SK-N-SH (cell line): Measurements from ENCODE around the gene AKTIP.

Experiments used
- FOXJ3 ChIP-seq: sonication (generic); formaldehyde crosslinking; IDR thresholded peaks from 2 replicates; pipeline ENCODE4 v1.5.1; 2020; ENCODE audit warnings: mild to moderate bottlenecking, missing genetic modification reagents
- RAD21 ChIP-seq: IDR thresholded peaks from 2 replicates; pipeline ENCODE4 v1.6.1; 2012; ENCODE audit warnings: mild to moderate bottlenecking, low read length
- TF ChIP-seq, protein P1 (sequence below): IDR thresholded peaks from 2 replicates; pipeline ENCODE4 v1.4.0; 2012; ENCODE audit warnings: low read depth
- TF ChIP-seq, protein P2 (sequence below): fragments of 200-600 bp; sonication (generic); IDR thresholded peaks from 2 replicates; pipeline ENCODE4 v1.6.1; 2017; ENCODE audit warnings: antibody characterized with exemption, mild to moderate bottlenecking, moderate library complexity

DNA sequence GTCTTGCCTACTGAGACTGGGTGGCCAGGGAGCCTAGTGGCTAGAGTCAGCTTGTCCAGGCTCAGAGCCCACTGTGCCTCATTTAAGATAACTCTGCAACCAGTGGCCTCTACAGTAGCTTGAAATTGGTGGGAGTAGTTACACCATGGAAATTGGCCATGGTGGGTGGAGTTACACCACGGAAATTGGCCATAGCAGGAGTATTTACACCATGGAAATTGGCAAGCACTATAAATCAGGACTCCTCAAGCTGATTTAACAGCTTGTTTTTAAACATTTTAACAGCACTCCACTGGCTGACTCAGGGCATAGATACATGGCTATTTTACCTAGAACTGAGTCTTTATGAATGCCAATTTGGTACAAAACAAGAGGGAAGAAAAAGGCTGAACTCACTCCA is 27.7 kb upstream of the AKTIP start:
- TF ChIP-seq, protein P1, sequence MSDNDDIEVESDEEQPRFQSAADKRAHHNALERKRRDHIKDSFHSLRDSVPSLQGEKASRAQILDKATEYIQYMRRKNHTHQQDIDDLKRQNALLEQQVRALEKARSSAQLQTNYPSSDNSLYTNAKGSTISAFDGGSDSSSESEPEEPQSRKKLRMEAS = no peak
- TF ChIP-seq FOXJ3 (CRISPR knock-in tag) (no peak), RAD21 (no peak)
- TF ChIP-seq, protein P2, sequence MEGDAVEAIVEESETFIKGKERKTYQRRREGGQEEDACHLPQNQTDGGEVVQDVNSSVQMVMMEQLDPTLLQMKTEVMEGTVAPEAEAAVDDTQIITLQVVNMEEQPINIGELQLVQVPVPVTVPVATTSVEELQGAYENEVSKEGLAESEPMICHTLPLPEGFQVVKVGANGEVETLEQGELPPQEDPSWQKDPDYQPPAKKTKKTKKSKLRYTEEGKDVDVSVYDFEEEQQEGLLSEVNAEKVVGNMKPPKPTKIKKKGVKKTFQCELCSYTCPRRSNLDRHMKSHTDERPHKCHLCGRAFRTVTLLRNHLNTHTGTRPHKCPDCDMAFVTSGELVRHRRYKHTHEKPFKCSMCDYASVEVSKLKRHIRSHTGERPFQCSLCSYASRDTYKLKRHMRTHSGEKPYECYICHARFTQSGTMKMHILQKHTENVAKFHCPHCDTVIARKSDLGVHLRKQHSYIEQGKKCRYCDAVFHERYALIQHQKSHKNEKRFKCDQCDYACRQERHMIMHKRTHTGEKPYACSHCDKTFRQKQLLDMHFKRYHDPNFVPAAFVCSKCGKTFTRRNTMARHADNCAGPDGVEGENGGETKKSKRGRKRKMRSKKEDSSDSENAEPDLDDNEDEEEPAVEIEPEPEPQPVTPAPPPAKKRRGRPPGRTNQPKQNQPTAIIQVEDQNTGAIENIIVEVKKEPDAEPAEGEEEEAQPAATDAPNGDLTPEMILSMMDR = no peak
